SW480 (cell line): ENCODE data around the gene LPAR4.
"Not testable (repeated sequence)": the region's sequence is repeated elsewhere in the genome, so short reads cannot be mapped to it uniquely, and the experiment has no call there.

Experiments used
- DNase-seq: peaks from one replicate; pipeline ENCODE4 v3.0.0-alpha.2; 2016; ENCODE audit warnings: low spot score

The LPAR4 gene

GRCh38 chrX:78747489-78747888 is at the start of gene LPAR4:
Gene LPAR4 (plus strand): TSS chrX:78747720. CDS start chrX:78754870, 7,150 bp downstream.
- no peak for DNase-seq

- DNase-seq = no peak
Measured at GRCh38 chrX:78706071-78706470, 41.4 kb upstream of the LPAR4 start.

- DNase-seq = peak; percentile 6
Measured at GRCh38 chrX:78708262-78708661, 39.3 kb upstream of the LPAR4 start.

- DNase-seq = no peak
Measured at GRCh38 chrX:78708816-78709215, 38.7 kb upstream of the LPAR4 start.

GRCh38 chrX:78710171-78710570 is 37.3 kb upstream of the LPAR4 start:
- DNase-seq = no peak

- no peak for DNase-seq
Measured at GRCh38 chrX:78712336-78712735, 35.2 kb upstream of the LPAR4 start.

- DNase-seq = no peak
Measured at GRCh38 chrX:78725287-78725686, 22.2 kb upstream of the LPAR4 start.

- DNase-seq = no peak
Measured at GRCh38 chrX:78746496-78746895, 1.0 kb upstream of the LPAR4 start.

- DNase-seq = no peak
Measured at GRCh38 chrX:78747971-78748370, 451 bp downstream of the LPAR4 start.

- DNase-seq = no peak
Measured at GRCh38 chrX:78748846-78749245, 1.3 kb downstream of the LPAR4 start.

GRCh38 chrX:78753571-78753970 is 6.1 kb downstream of the LPAR4 start:
- no peak for DNase-seq

GRCh38 chrX:78754917-78755316 is 7.4 kb downstream of the LPAR4 start:
- no peak for DNase-seq

GRCh38 chrX:78759081-78759480 is 11.6 kb downstream of the LPAR4 start:
- DNase-seq = no peak

GRCh38 chrX:78769101-78769755 is 21.7 kb downstream of the LPAR4 start:
- DNase-seq = no peak

GRCh38 chrX:78769946-78770345 is 22.4 kb downstream of the LPAR4 start:
- no peak for DNase-seq

- no peak for DNase-seq
Measured at GRCh38 chrX:78796916-78797315, 49.4 kb downstream of the LPAR4 start.

- DNase-seq = no peak
Measured at GRCh38 chrX:78800114-78800513, 52.6 kb downstream of the LPAR4 start.

GRCh38 chrX:78800694-78801093 is 53.2 kb downstream of the LPAR4 start:
- no peak for DNase-seq

- no peak for DNase-seq
Measured at GRCh38 chrX:78801522-78801921, 54.0 kb downstream of the LPAR4 start.

GRCh38 chrX:78802526-78802925 is 55.0 kb downstream of the LPAR4 start:
- DNase-seq = not testable (repeated sequence)
